Keratinocyte (primary cell): ENCODE results near the gene MIER2. TPM values are rescaled to one million over a fixed set of nuclear protein-coding genes. Genes with fewer than 3 reads are reported as not detected.

Experiments used
- DNase-seq: peaks from one replicate; pipeline ENCODE4 v3.0.0-alpha.2; 2011; ENCODE audit warnings: low read depth, missing footprints, low spot score
- FAIRE-seq: peaks from 2 replicates; lab custom pipeline; 2011; peaks lifted over from hg19 to GRCh38; lab: Jason Lieb, UNC
- H2AFZ ChIP-seq: 2 replicates; pipeline ENCODE4 v1.6.0; 2012; ENCODE audit warnings: low read length, control low read depth, inconsistent platforms; ENCODE audit not compliant: control insufficient read depth
- H3K27ac ChIP-seq: 2 replicates; pipeline ENCODE4 v1.5.1; 2011; ENCODE audit warnings: low read length; ENCODE audit not compliant: control insufficient read depth, insufficient read depth
- H3K27me3 ChIP-seq: 3 replicates; pipeline ENCODE4 v1.6.0; 2011; ENCODE audit warnings: low read length; ENCODE audit not compliant: control insufficient read depth, insufficient read depth; ENCODE audit errors: extremely low read depth
- H3K36me3 ChIP-seq, 2 experiments: 2 replicates in 1 of 2; 3 replicates in 1 of 2; pipeline ENCODE4 v1.5.1; 2011; ENCODE audit warnings: low read length in 2 of 2, mild to moderate bottlenecking in 1 of 2; ENCODE audit not compliant: control insufficient read depth in 2 of 2, insufficient read depth in 2 of 2; ENCODE audit errors: extremely low read depth in 1 of 2
- H3K4me1 ChIP-seq: 3 replicates; pipeline ENCODE4 v1.5.1; 2011; ENCODE audit warnings: low read length; ENCODE audit not compliant: control insufficient read depth, insufficient read depth; ENCODE audit errors: extremely low read depth
- H3K4me2 ChIP-seq: 3 replicates; pipeline ENCODE4 v1.6.0; 2011; ENCODE audit warnings: low read depth, low read length; ENCODE audit not compliant: control insufficient read depth, insufficient read depth; ENCODE audit errors: extremely low read depth
- H3K4me3 ChIP-seq, 3 experiments: fragments of 200-600 bp in 1 of 3; sonication (generic) in 1 of 3; 2 replicates in 2 of 3; 3 replicates in 1 of 3; pipeline ENCODE4 v1.5.1; 2011 to 2016; ENCODE audit warnings: low read length in 3 of 3, mild to moderate bottlenecking in 3 of 3, control low read depth in 2 of 3, inconsistent platforms in 1 of 3, low read depth in 1 of 3, mixed read lengths in 1 of 3, mixed run types in 1 of 3, moderate library complexity in 1 of 3; ENCODE audit not compliant: control insufficient read depth in 2 of 3, insufficient read depth in 2 of 3; ENCODE audit errors: extremely low read depth in 1 of 3
- H3K79me2 ChIP-seq: 2 replicates; pipeline ENCODE4 v1.6.0; 2012; ENCODE audit warnings: low read length; ENCODE audit not compliant: control insufficient read depth, insufficient read depth
- H3K9ac ChIP-seq: 3 replicates; pipeline ENCODE4 v1.6.0; 2011; ENCODE audit warnings: low read length; ENCODE audit not compliant: control insufficient read depth, insufficient read depth; ENCODE audit errors: extremely low read depth
- H3K9me1 ChIP-seq: 3 replicates; pipeline ENCODE4 v1.6.0; 2011; ENCODE audit warnings: low read length; ENCODE audit not compliant: control insufficient read depth, insufficient read depth; ENCODE audit errors: extremely low read depth
- H3K9me3 ChIP-seq: 2 replicates; pipeline ENCODE4 v1.5.1; 2012; ENCODE audit warnings: low read depth, low read length; ENCODE audit not compliant: control insufficient read depth
- H4K20me1 ChIP-seq: 3 replicates; pipeline ENCODE4 v1.6.0; 2011; ENCODE audit warnings: low read length; ENCODE audit not compliant: control insufficient read depth, insufficient read depth; ENCODE audit errors: extremely low read depth
- EZH2 ChIP-seq: IDR thresholded peaks from one replicate; pipeline ENCODE4 v1.6.1; 2012; ENCODE audit warnings: inconsistent platforms, mild to moderate bottlenecking, low read length, moderate library complexity
- dilution Hi-C: fragments of 300-500 bp; cut with MboI; formaldehyde crosslinking; loops from one replicate; pipeline ENCODE4 v1.7.0; 2020; ENCODE audit warnings: low sequenced_read_pairs; ENCODE audit not compliant: extremely low pct_ligation_motif_present
- polyA plus RNA-seq, 5 experiments: library from polyadenylated mRNA; depleted of rRNA in 3 of 5; stranded (reverse) in 3 of 5; stranded (forward) in 1 of 5; unstranded in 1 of 5; fragments of >200 nt; gene quantifications; 1 replicate in 1 of 5; 2 replicates in 3 of 5; 3 replicates in 1 of 5; pipeline versions ENCODE4 v1.2.1 to v1.2.3, GENCODE V29; 2011 to 2012; ENCODE audit warnings: missing spikeins in 2 of 5, low read depth in 1 of 5, low replicate concordance in 1 of 5
- TF ChIP-seq, protein P1 (sequence below), 3 experiments: IDR thresholded peaks in 1 of 3; conservative IDR thresholded peaks in 1 of 3; optimal IDR thresholded peaks in 1 of 3; 2 replicates in 2 of 3; 3 replicates in 1 of 3; pipeline versions ENCODE3 to v1.5.1; 2011; ENCODE audit warnings: low read length in 3 of 3, mild to moderate bottlenecking in 3 of 3, moderate library complexity in 2 of 3, control low read depth in 1 of 3, inconsistent platforms in 1 of 3; ENCODE audit not compliant: insufficient read depth in 2 of 3; ENCODE audit errors: extremely low read depth in 1 of 3

The MIER2 gene
- polyA plus RNA-seq, 1 donor (not counting 4 experiments of a cell fraction or from before 2014, with no cell fraction given) = 16.3 TPM

DNA sequence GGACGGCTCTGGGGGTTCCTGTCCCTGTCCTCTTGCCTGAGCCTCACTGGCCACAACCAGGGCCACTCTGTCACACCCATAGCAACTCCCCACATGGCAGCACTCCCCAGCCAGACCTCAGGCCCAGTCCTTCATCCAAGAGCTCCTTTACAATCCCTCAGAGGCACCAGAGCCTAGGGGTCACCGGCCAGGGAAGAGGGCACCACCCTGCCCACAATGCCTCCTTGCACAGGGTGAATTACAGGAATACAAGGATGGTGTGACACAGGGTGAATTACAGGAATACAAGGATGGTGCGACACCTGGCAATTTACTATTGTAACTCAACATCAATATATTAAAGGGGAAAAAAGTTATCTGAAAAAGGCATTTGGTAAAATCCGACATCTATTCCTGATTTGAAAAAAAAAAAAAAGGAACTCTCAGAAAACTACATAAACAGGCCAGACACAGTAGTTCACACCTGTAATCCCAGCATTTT is 16.5 kb downstream of the MIER2 start:
- Histone ChIP-seq H3K36me3 (peaks cover 29 to 40% of the 10 kb centered on the region in 2 experiments), H2AFZ (no peak overlapping the region), H3K4me2 (no peak overlapping the region), H4K20me1 (no peaks in the 10 kb centered on the region), H3K4me3 (no peak overlapping the region), H3K4me1 (no peaks in the 10 kb centered on the region), H3K9me3 (peaks cover 9% of the 10 kb centered on the region), H3K9me1 (no peaks in the 10 kb centered on the region), H3K9ac (no peak overlapping the region), H3K27me3 (no peaks in the 10 kb centered on the region), H3K27ac (no peak overlapping the region), H3K79me2 (peaks cover 14% of the 10 kb centered on the region)
- dilution Hi-C loops = no loop called here
- DNase-seq = no peak
- TF ChIP-seq EZH2 = no peak
- TF ChIP-seq, protein P1, sequence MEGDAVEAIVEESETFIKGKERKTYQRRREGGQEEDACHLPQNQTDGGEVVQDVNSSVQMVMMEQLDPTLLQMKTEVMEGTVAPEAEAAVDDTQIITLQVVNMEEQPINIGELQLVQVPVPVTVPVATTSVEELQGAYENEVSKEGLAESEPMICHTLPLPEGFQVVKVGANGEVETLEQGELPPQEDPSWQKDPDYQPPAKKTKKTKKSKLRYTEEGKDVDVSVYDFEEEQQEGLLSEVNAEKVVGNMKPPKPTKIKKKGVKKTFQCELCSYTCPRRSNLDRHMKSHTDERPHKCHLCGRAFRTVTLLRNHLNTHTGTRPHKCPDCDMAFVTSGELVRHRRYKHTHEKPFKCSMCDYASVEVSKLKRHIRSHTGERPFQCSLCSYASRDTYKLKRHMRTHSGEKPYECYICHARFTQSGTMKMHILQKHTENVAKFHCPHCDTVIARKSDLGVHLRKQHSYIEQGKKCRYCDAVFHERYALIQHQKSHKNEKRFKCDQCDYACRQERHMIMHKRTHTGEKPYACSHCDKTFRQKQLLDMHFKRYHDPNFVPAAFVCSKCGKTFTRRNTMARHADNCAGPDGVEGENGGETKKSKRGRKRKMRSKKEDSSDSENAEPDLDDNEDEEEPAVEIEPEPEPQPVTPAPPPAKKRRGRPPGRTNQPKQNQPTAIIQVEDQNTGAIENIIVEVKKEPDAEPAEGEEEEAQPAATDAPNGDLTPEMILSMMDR (optimal IDR thresholded peaks at IDR 0.05 in 1 of 3, IDR thresholded peaks at IDR 0.05 in 1 of 3, conservative IDR thresholded peaks at IDR 0.05 in 1 of 3; ENCODE audit: extremely low read depth in 1 of 3, insufficient read depth in 2 of 3, low read length in 3 of 3) = no peak
- FAIRE-seq = no peak

DNA sequence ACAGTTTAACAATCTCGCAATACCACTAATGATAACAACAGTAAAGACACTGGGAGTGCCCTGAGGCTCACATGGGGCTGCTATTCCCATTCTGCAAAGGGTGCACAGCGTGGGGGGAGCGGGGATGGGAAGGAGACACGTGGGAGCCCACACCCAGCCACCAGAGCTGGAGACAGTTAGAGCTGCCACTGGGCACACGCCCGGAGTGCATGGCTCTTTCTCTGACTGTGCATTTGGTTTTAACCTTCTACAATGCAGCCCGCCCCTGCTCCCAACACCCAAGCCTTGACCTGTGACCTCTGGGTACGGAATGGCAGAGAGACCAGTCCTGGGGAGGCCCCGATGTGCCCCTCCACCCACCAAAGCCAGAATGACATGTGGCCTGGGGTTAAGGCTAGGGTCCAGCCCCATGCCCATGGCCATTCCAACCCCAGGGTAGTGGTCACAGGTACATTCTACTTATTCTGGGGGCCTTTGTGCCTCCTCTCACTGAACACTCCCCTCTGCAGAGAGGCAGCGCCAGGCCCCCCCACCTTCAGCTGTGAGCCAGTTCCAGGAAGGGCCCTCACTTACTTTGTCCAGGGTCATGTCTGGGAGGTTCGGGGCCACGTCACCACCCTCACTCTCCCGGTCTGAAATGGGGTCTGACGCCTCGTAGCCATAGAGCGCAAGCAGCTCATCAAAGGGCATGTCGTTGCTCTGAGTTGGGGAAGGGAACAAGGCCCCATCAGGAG is 17.1 kb downstream of the MIER2 start:
- Histone ChIP-seq H2AFZ (no peak overlapping the region), H3K4me1 (no peaks in the 10 kb centered on the region), H3K9me1 (no peaks in the 10 kb centered on the region), H3K4me3 (no peak overlapping the region), H3K79me2 (peaks cover 20% of the 10 kb centered on the region), H3K4me2 (no peak overlapping the region), H4K20me1 (no peaks in the 10 kb centered on the region), H3K9me3 (peaks cover 9% of the 10 kb centered on the region), H3K9ac (no peak overlapping the region), H3K36me3 (peaks cover 35 to 43% of the 10 kb centered on the region in 2 experiments), H3K27me3 (no peaks in the 10 kb centered on the region), H3K27ac (no peak overlapping the region)
- TF ChIP-seq, protein P1 (optimal IDR thresholded peaks at IDR 0.05 in 1 of 3, IDR thresholded peaks at IDR 0.05 in 1 of 3, conservative IDR thresholded peaks at IDR 0.05 in 1 of 3; ENCODE audit: extremely low read depth in 1 of 3, insufficient read depth in 2 of 3, low read length in 3 of 3) = no peak
- TF ChIP-seq EZH2 = no peak
- dilution Hi-C loops = no loop called here
- FAIRE-seq (no peak), DNase-seq (no peak)
